OCI-M2 (cell line): ENCODE measurements around the gene PLIN1.

Experiments
- DNase-seq: peaks from one replicate; lab custom pipeline; 2025; ENCODE audit not compliant: unreplicated experiment; lab: John Stamatoyannopoulos, UW

Gene PLIN1

GRCh38 chr15:89672221-89673164 lies 6.7 kb downstream of the PLIN1 start:
- no peak for DNase-seq

DNA sequence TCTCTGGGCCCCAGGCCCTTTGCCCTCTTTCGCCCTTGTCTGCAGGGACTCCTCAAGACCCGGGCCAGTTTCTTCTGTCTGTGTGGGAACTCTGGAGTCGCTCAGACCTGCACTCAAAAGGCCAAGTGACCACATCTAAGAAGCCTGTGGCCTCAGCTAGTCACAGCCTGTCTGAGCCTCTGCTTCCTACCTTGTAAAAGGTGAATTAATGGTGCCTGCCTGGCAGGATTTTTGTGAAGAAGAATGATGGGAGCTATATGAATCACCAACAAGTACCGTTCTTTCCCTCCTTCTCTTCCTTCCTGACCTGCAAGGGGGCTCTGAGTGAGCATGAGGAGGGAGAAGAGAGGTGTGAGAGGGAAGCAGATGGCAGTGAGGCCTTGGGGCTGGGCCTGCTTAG lies 7.5 kb downstream of the PLIN1 start:
- no peak for DNase-seq

DNA sequence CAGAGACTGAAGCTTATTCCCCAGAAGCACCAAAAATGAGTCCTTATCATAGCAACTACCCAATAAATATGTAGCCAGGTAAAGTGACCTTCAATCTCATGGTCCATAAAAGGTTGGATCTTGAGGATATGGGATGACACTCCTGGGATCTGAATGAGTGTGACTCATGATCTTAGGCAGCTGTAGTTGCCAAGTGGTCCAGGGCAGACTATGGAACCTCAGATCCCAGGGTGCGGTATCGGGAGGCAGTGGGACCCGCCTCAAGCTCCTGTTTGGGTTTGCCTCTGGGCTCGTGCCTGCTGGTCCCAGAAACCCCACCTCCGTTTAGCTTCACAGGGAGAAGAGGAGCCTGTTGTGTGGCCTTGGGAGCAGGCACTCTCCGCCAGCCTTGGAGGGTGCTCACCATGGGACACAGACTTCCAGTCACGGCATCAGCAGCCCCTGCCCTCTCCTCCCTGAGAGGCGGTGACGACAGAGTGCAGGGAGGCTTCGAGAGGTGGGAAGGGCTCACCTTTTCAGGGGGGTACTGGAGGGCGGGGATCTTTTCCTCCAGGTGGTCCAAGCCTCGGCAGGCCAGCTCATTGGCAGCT lies 8.1 kb downstream of the PLIN1 start:
- no peak for DNase-seq

- DNase-seq: no peak
These were observed 9.2 kb downstream of the PLIN1 start for GRCh38 chr15:89669941-89670340.

GRCh38 chr15:89669309-89669865 lies 9.8 kb downstream of the PLIN1 start:
- no peak for DNase-seq

DNA sequence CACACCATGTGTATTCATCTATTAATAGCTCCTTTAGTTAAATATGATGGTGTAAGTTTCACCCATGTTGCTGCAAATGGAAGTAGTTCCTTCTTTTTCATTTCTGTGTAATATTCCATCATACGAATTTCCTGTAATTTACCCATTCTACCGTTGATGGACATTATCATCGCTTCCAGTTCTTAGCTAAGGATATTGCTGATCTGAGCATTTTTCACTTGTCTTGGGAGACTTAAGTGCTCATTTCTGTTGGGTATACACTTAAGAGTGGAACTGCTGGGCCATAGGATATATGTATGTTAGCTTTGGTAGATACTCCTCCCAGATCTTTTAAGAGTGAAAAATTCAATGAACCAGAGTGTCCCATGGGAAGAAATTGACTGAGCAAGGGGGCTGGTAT lies 11.0 kb downstream of the PLIN1 start:
- no peak for DNase-seq

DNA sequence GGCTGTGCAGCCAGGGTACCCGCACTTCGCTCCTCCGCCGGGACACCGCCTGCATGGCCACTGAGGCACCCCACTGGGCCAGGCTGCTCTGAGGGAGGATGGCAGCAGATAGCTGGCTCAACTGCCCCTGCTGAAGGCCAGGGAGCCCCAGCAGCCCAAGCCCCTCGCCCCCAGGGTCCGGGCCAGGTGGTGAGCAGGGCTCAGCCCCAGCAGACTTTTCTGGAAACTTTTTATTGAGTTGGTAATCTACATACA lies 11.5 kb downstream of the PLIN1 start:
- no peak for DNase-seq

DNA sequence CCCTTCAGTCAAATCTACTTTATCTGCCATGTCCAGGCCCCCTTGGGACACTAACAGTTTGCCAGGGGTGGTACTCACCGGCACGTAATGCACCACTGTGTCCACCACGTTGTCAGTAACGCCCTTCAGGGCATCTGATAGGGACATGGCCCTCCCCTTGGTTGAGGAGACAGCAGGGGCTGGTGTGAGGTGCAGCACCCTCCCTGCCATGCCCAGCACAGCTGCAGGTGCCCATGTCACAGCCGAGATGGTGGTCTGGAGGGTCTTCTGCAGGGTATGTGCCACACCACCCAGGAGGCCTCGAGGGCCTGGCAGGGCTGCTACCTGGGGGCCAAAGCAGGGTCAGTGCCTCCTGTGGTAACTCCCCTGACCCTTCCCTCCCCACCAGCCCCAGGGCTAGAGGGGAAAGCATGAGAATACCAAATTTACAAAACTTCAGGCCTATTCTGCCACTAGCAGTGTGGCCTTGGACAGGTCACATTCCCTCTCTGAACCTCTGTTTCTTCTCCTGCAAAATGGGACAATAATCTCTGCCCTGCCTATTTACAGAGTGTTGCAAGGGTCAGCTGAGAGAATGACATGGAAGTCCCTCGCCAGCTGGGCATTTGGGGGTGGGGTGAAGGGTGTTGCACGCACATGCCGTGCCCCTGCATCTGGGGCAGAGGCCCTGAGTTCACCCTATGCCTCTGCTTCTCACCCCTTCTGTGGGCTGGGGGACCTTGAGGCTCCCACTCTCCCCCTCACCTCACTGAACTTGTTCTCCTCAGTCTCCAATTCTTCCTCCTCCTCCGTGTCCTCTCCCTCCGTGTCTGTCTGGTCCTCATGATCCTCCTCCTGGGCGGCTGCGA lies 12.1 kb downstream of the PLIN1 start:
- no peak for DNase-seq

DNA sequence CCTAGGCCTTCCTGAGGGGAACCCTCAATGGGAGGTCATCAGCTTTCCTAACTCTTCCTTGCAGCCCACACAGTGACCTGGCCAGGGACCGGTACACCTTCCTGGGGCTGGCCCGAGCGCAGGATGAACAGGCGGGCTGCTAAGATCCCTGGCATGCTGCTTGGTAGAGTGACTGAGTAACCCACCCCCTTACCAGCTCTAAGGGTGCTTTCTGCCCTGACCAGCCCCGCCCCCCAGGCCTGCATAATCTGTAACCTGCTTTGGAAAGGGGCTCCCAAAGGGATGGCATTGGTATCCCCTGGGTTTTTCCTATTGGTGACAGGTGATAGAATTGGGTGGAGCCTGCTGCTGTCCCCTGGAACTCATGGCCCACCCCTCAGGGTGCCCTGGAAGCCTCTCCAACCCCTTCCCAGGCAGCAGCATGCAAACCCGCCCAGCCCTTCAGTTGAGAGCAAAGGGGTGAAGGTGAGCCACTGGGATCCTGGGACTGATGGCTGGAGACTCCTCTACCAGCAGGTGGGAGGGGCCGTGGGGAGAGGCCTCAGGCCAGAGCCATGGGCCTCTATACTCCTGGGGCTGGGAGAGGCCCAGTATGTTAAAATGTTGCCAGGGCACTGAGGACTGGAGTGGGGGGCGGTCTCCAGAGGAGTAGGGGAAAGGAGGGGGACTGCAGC lies 12.8 kb downstream of the PLIN1 start:
- no peak for DNase-seq

GRCh38 chr15:89665449-89666181 lies 13.6 kb downstream of the PLIN1 start:
- DNase-seq: no peak

DNA sequence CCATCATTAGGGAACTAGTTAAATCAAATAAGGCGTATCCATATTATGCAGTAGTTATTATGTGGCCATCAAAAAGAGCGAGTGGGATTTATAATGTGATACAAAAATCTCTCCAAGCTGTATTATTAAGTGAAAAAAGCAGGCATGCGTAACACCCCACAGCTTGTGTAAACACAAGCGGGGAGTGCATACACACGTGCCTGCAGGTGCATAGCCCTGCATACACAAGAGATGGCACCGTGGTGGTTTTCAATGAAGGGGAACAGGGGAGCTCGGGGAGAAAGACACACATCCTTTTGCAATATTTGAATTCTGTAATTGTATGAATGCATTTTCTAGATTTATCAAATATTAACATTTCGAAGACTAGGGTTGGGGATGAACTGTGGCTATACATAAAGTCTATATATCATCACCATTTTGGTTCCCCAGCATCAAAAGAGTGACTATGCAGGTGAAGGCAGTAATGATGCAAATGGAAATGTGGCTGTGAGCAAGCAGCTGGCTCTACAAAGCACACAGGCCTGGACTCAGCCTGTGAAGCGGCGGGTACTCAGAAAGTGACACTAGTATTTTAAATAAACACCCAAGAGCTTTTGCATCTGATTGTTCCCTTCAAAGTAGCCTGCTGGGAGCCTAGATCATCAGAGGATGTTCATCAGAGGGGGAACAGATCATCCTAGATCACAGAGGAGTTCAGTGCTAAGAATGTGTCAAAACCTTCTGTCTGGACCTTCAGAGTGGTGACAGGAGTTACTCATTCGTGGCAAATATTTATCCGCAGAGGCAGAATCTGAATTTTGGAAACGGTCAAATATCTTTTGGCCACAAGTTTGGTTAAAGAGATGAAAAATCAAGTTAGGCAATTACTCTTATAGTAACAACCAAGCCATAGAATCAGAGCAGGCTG lies 14.5 kb downstream of the PLIN1 start:
- DNase-seq: no peak

GRCh38 chr15:89662893-89663626 lies 16.1 kb downstream of the PLIN1 start:
- no peak for DNase-seq

GRCh38 chr15:89660556-89660955 lies 18.6 kb downstream of the PLIN1 start:
- no peak for DNase-seq

GRCh38 chr15:89659295-89659694 lies 19.9 kb downstream of the PLIN1 start:
- no peak for DNase-seq

- DNase-seq: no peak
These were observed 21.4 kb downstream of the PLIN1 start for GRCh38 chr15:89657686-89658200.

GRCh38 chr15:89656116-89656815 lies 22.9 kb downstream of the PLIN1 start:
- DNase-seq: no peak

DNA sequence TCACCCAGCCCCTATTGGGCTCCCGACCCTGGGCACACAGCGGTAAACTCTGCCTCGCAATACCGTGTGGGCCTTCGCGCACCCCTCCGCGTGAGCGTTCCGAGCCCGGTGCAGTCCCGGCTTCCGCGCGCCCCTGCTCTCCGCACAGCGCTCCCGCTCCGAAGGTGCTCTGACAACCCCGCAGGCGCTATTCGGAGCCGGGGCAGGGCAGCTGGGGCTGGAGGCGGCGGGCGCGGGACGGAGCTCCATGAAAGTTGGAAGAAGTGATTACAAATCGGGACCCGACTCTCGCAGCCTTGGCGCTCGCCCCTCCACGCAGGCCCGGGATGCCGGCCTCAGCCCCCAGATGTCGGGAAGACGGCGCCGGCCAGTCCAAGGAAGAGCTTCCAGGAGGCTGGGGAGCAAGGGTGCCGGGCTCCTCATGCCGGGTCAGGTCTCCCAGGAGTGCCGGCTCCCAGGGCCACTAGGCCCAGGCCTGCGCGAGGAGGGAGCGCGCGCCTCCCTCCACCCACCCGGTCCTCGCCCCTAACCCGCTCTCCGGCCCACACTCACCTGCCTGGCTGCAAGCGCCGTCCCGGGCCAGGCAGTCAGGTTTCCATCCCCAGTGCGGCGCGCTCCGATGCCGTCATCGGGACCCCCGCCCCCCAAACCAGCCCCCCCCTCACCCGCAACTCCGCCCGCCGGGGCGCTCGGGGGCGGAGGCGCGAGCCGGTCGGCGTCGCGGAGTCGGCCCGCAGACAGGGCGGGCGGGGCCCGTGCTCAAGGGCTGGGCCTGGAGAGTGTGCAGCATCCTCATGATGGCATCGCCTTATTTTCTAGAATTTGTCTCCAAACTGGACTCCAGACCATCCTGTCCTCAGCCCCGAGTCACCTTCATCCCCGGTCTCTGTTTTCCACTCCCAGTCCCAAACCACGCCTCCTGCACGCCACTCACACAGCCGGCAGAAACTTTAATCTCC lies 24.0 kb downstream of the PLIN1 start, which contains the start of gene KIF7:
Gene KIF7, minus strand, starts transcription at position 621 of the 959 bp plus-strand sequence. CDS start 2,537 bp downstream, outside the sequence.
- no peak for DNase-seq
